ENCODE results near the gene E2F6. TPM values are rescaled to one million over a fixed set of nuclear protein-coding genes. Genes with fewer than 3 reads are reported as not detected.

E2F6 gene
- total RNA-seq, 3 donors from 2014 or later: 21.1 to 25.0 (median 23.3) TPM

GRCh38 chr2:11488809-11489208, 22.8 kb upstream of the E2F6 start:
- intact Hi-C loops (cut with DNase I; ENCODE audit: low total_unique reads): no loop called here
- Histone ChIP-seq H3K27me3 (no peaks in the 10 kb centered on the region), H3K36me3 (no peaks in the 10 kb centered on the region), H3K4me3 (no peak overlapping the region), H3K9me3 (no peaks in the 10 kb centered on the region), H3K27ac (peak overlapping the region; percentile 70 to 77), H3K4me1 (no peaks in the 10 kb centered on the region)
- TF ChIP-seq POLR2A (IDR thresholded peaks at IDR 0.05) (no peak), CTCF (IDR thresholded peaks at IDR 0.05) (peak in 2 of 3 donors; percentile 15 to 47)
- no peak for DNase-seq (ENCODE audit: low spot score in 2 of 2)

GRCh38 chr2:11483806-11484617, 18.1 kb upstream of the E2F6 start:
- no peak for DNase-seq (ENCODE audit: low spot score in 2 of 2)
- Histone ChIP-seq H3K4me3 (peak overlapping the region; percentile 50 to 89 (median 71)), H3K27ac (peak overlapping the region in 1 of 2 donors; percentile 89), H3K4me1 (no peaks in the 10 kb centered on the region), H3K27me3 (no peaks in the 10 kb centered on the region), H3K9me3 (no peaks in the 10 kb centered on the region), H3K36me3 (no peaks in the 10 kb centered on the region)
- intact Hi-C loops (cut with DNase I; ENCODE audit: low total_unique reads): loop anchor here (5.0 kb wide), 1 partner anchor 98 kb away; no protein-coding TSS in a partner anchor
- TF ChIP-seq POLR2AphosphoS5 (IDR thresholded peaks at IDR 0.05) (no peak), POLR2A (IDR thresholded peaks at IDR 0.05) (no peak), CTCF (IDR thresholded peaks at IDR 0.05) (peak in 2 of 3 donors; percentile 1)

GRCh38 chr2:11482473-11483035, 16.6 kb upstream of the E2F6 start:
- Histone ChIP-seq H3K4me3 (peak overlapping the region; percentile 50 to 89 (median 71)), H3K9me3 (no peaks in the 10 kb centered on the region), H3K4me1 (no peaks in the 10 kb centered on the region), H3K27ac (peak overlapping the region; percentile 69 to 89), H3K27me3 (no peaks in the 10 kb centered on the region), H3K36me3 (no peaks in the 10 kb centered on the region)
- no peak for TF ChIP-seq CTCF (IDR thresholded peaks at IDR 0.05)
- no peak for TF ChIP-seq POLR2A (IDR thresholded peaks at IDR 0.05)
- no peak for TF ChIP-seq POLR2AphosphoS5 (IDR thresholded peaks at IDR 0.05)
- intact Hi-C loops (cut with DNase I; ENCODE audit: low total_unique reads): loop anchor here (5.0 kb wide), 1 partner anchor 100 kb away; no protein-coding TSS in a partner anchor
- no peak for DNase-seq (ENCODE audit: low spot score in 2 of 2)

- H3K27me3 ChIP-seq: no peaks in the 10 kb centered on the region
- H3K27ac ChIP-seq: peak overlapping the region; percentile 69 to 89
- H3K36me3 ChIP-seq: no peaks in the 10 kb centered on the region
- no peak for DNase-seq (ENCODE audit: low spot score in 2 of 2)
- H3K4me3 ChIP-seq: peak overlapping the region; percentile 50 to 89 (median 71)
- no peaks in the 10 kb centered on the region for H3K4me1 ChIP-seq
- no peaks in the 10 kb centered on the region for H3K9me3 ChIP-seq
- TF ChIP-seq CTCF (IDR thresholded peaks at IDR 0.05) (no peak), POLR2A (IDR thresholded peaks at IDR 0.05) (no peak), POLR2AphosphoS5 (IDR thresholded peaks at IDR 0.05) (no peak)
- intact Hi-C loops (cut with DNase I; ENCODE audit: low total_unique reads): loop anchor here (5.0 kb wide), 1 partner anchor 100 kb away; no protein-coding TSS in a partner anchor
Measured at GRCh38 chr2:11481789-11482472, 16.0 kb upstream of the E2F6 start.
